Naive thymus-derived CD4-positive, alpha-beta T cell (primary cell): ENCODE data around the gene ABL2. TPM values are rescaled to one million over a fixed set of nuclear protein-coding genes. Genes with fewer than 3 reads are reported as not detected.
A peak's percentile ranks its signal among the peaks of the same experiment; 100 is the strongest.
"Not testable (repeated sequence)": the region's sequence is repeated elsewhere in the genome, so short reads cannot be mapped to it uniquely, and the experiment has no call there.

Source experiments
- ATAC-seq: fragments of 150-1000 bp; cut with Tn5 transposase; 2 replicates; pipeline ENCODE4 v1.10.0; 2021; ENCODE audit warnings: mild to moderate bottlenecking, moderate library complexity
- CTCF ChIA-PET: fragments of 350-600 bp; sonication (Branson Sonifier 250); formaldehyde crosslinking; loops from one replicate; lab custom pipeline; 2021; ENCODE audit warnings: antibody characterized with exemption; lab: Charles Lee
- POLR2A ChIA-PET: fragments of 350-600 bp; sonication (Branson Sonifier 250); formaldehyde crosslinking; loops from one replicate; lab custom pipeline; 2021; ENCODE audit warnings: antibody characterized with exemption, inconsistent platforms; lab: Charles Lee
- DNase-seq, 9 donors: peaks; one replicate each; pipeline versions ENCODE4 v3.0.0 to v3.0.0-alpha.2; 2020 to 2022; ENCODE audit warnings: mixed read lengths in 1 of 9
- H3K27ac ChIP-seq: one replicate; pipeline ENCODE4 v1.7.0; 2013; ENCODE audit warnings: mild to moderate bottlenecking, low read depth, low read length, moderate library complexity
- H3K27me3 ChIP-seq, 2 donors: one replicate each; pipeline ENCODE4 v1.7.0; 2013; ENCODE audit warnings: low read length in 2 of 2, mild to moderate bottlenecking in 2 of 2, moderate library complexity in 2 of 2; ENCODE audit not compliant: control insufficient read depth in 2 of 2, insufficient read depth in 2 of 2
- H3K36me3 ChIP-seq, 3 experiments: 1 replicate in 2 of 3; 2 replicates in 1 of 3; pipeline ENCODE4 v1.7.0; 2013; ENCODE audit warnings: low read length in 3 of 3, mild to moderate bottlenecking in 3 of 3, moderate library complexity in 1 of 3; ENCODE audit not compliant: insufficient read depth in 3 of 3, control insufficient read depth in 2 of 3
- H3K4me1 ChIP-seq, 2 donors: one replicate each; pipeline ENCODE4 v1.7.0; 2013; ENCODE audit warnings: low read length in 2 of 2, mild to moderate bottlenecking in 2 of 2, moderate library complexity in 1 of 2; ENCODE audit not compliant: control insufficient read depth in 2 of 2, insufficient read depth in 2 of 2
- H3K4me3 ChIP-seq: 2 replicates; pipeline ENCODE4 v1.7.0; 2013; ENCODE audit warnings: mild to moderate bottlenecking, low read length
- H3K9me3 ChIP-seq, 3 experiments: 1 replicate in 2 of 3; 2 replicates in 1 of 3; pipeline ENCODE4 v1.7.0; 2013; ENCODE audit warnings: low read length in 3 of 3; ENCODE audit not compliant: control insufficient read depth in 2 of 3
- H3K27ac Mint-ChIP-seq, 9 donors: one replicate each; pipeline ENCODE4 v1.8.0; 2020 to 2022; ENCODE audit warnings: mixed read lengths in 9 of 9, mild to moderate bottlenecking in 8 of 9, moderate library complexity in 5 of 9, inconsistent platforms in 2 of 9
- H3K27me3 Mint-ChIP-seq, 5 donors: one replicate each; pipeline ENCODE4 v1.8.0; 2021 to 2022; ENCODE audit warnings: mixed read lengths in 5 of 5, mild to moderate bottlenecking in 1 of 5
- H3K36me3 Mint-ChIP-seq, 5 donors: one replicate each; pipeline ENCODE4 v1.8.0; 2020 to 2022; ENCODE audit warnings: mixed read lengths in 5 of 5, mild to moderate bottlenecking in 3 of 5, inconsistent platforms in 1 of 5
- H3K4me1 Mint-ChIP-seq, 7 donors: one replicate each; pipeline ENCODE4 v1.8.0; 2020 to 2022; ENCODE audit warnings: mixed read lengths in 7 of 7, mild to moderate bottlenecking in 3 of 7, inconsistent platforms in 1 of 7
- H3K4me3 Mint-ChIP-seq, 10 donors: one replicate each; pipeline ENCODE4 v1.8.0; 2020 to 2022; ENCODE audit warnings: mild to moderate bottlenecking in 10 of 10, mixed read lengths in 10 of 10, moderate library complexity in 6 of 10, inconsistent platforms in 2 of 10
- H3K9me3 Mint-ChIP-seq, 11 donors: one replicate each; pipeline ENCODE4 v1.8.0; 2020 to 2022; ENCODE audit warnings: mixed read lengths in 11 of 11, mild to moderate bottlenecking in 4 of 11, inconsistent platforms in 1 of 11, moderate library complexity in 1 of 11
- intact Hi-C, 2 donors: fragments of 100-400 bp; cut with micrococcal nuclease; formaldehyde crosslinking; loops; one replicate each; pipeline ENCODE4 v1.15.1; 2023
- polyA plus RNA-seq, 2 donors: library from polyadenylated mRNA; unstranded; fragments of 300-500 nt; fragmentation: Illumina TruSeq; gene quantifications; one replicate each; pipeline ENCODE4 v1.2.3, GENCODE V29; 2021
- total RNA-seq, 6 experiments: library from RNA in 5 of 6; stranded (reverse) in 5 of 6; gene quantifications; 1 replicate in 5 of 6; 2 replicates in 1 of 6; pipeline ENCODE4 v1.2.3 and lab custom pipeline; 2021 to 2026

The ABL2 gene
- total RNA-seq (10 to 100 TPM; 10.3 to 20.1 (median 18.6) TPM), polyA plus RNA-seq (1 to 10 TPM; 1.9 to 2.0 TPM), total RNA-seq (lab: John Stamatoyannopoulos, UW) (71.1 reads per million, percentile 78 among the genes with 10 or more reads in this experiment)

GRCh38 chr1:179229214-179230140 is at the start of gene ABL2:
TSS of gene ABL2 (minus strand) at chr1:179229677. CDS start at chr1:179229397, 280 bp downstream.
- Histone ChIP-seq H3K27ac (peak within 1 kb of the TSS; percentile 81), H3K4me3 (peak within 1 kb of the TSS; percentile 66), H3K36me3 (peaks cover 0 to 4% (median 0%) of the 10 kb centered on the region in 3 experiments), H3K27me3 (no peaks in the 10 kb centered on the region), H3K9me3 (no peaks in the 10 kb centered on the region), H3K4me1 (peaks cover 0 to 14% of the 10 kb centered on the region in 2 donors)
- Mint-ChIP-seq H3K4me1 (peaks cover 20 to 43% (median 39%) of the 10 kb centered on the region in 7 donors), H3K27me3 (peaks cover 0 to 5% (median 0%) of the 10 kb centered on the region in 5 donors), H3K36me3 (peaks cover 0 to 7% (median 0%) of the 10 kb centered on the region in 5 donors), H3K9me3 (no peaks in the 10 kb centered on the region), H3K27ac (peak within 1 kb of the TSS; percentile 81 to 95 (median 89)), H3K4me3 (peak within 1 kb of the TSS; percentile 85 to 97 (median 92))
- ATAC-seq: peak; percentile 77
- CTCF ChIA-PET: no interaction called here
- intact Hi-C loops: loop anchor here (1.0 to 5.0 kb wide), 9 partner anchors 64 to 502 kb away; partner anchors contain the start of genes RALGPS2 (in 2 of the 2), AXDND1 (in 1 of the 2), FAM20B (in 1 of the 2) and SOAT1 (in 1 of the 2)
- POLR2A ChIA-PET: interaction anchor here (0.6 kb wide), 1 partner anchor 101 kb away, joined by 3 read pairs; no protein-coding TSS in a partner anchor
- DNase-seq: peak; percentile 20 to 73 (median 41)

GRCh38 chr1:179278920-179279319 is 49.4 kb upstream of the ABL2 start:
- H3K27ac ChIP-seq: no peak overlapping the region
- ATAC-seq (no peak), DNase-seq (no peak)
- Mint-ChIP-seq H3K4me1 (no peaks in the 10 kb centered on the region), H3K27ac (no peak overlapping the region), H3K27me3 (no peaks in the 10 kb centered on the region), H3K4me3 (no peak overlapping the region), H3K36me3 (peaks cover 0 to 5% (median 4%) of the 10 kb centered on the region in 5 donors), H3K9me3 (peaks cover 0 to 17% (median 7%) of the 10 kb centered on the region in 11 donors)
- ChIA-PET POLR2A (interaction anchor here (0.9 to 1.1 kb wide), 2 partner anchors 16 to 87 kb away, joined by 3 to 4 read pairs; partner anchors contain the start of gene AXDND1), CTCF (no interaction called here)
- H3K4me3 ChIP-seq: no peak overlapping the region
- H3K27me3 ChIP-seq: no peaks in the 10 kb centered on the region
- H3K4me1 ChIP-seq: no peaks in the 10 kb centered on the region
- intact Hi-C loops: no loop called here
- H3K36me3 ChIP-seq: no peaks in the 10 kb centered on the region
- peaks cover 0 to 7% (median 0%) of the 10 kb centered on the region in 3 experiments for H3K9me3 ChIP-seq

- H3K27ac ChIP-seq, H3K27me3 Mint-ChIP-seq, H3K4me1 ChIP-seq, ATAC-seq, H3K27ac Mint-ChIP-seq, CTCF ChIA-PET, H3K4me1 Mint-ChIP-seq, H3K4me3 Mint-ChIP-seq, H3K9me3 ChIP-seq, H3K4me3 ChIP-seq, intact Hi-C loops, H3K36me3 ChIP-seq, H3K36me3 Mint-ChIP-seq, H3K27me3 ChIP-seq, DNase-seq: not testable (repeated sequence)
- peaks cover 0 to 11% (median 3%) of the 10 kb centered on the region in 11 donors for H3K9me3 Mint-ChIP-seq
- POLR2A ChIA-PET: interaction anchor here (0.7 kb wide), 1 partner anchor 1189 kb away, joined by 3 read pairs; no protein-coding TSS in a partner anchor
Measured at GRCh38 chr1:179274424-179274823, 44.9 kb upstream of the ABL2 start.

- intact Hi-C loops: no loop called here
- Mint-ChIP-seq H3K4me3 (no peak overlapping the region), H3K4me1 (no peaks in the 10 kb centered on the region), H3K27ac (no peak overlapping the region), H3K36me3 (no peaks in the 10 kb centered on the region), H3K9me3 (no peaks in the 10 kb centered on the region), H3K27me3 (peaks cover 0 to 3% (median 0%) of the 10 kb centered on the region in 5 donors)
- CTCF ChIA-PET: no interaction called here
- Histone ChIP-seq H3K36me3 (no peaks in the 10 kb centered on the region), H3K9me3 (no peaks in the 10 kb centered on the region), H3K27me3 (no peaks in the 10 kb centered on the region), H3K4me3 (no peak overlapping the region), H3K4me1 (no peaks in the 10 kb centered on the region), H3K27ac (no peak overlapping the region)
- DNase-seq: no peak
- ATAC-seq: no peak
- POLR2A ChIA-PET: no interaction called here
Measured at GRCh38 chr1:179269071-179269470, 39.6 kb upstream of the ABL2 start.

GRCh38 chr1:179264507-179264906 is 35.0 kb upstream of the ABL2 start:
- DNase-seq: no peak
- Mint-ChIP-seq H3K36me3 (no peaks in the 10 kb centered on the region), H3K27me3 (peaks cover 0 to 10% (median 0%) of the 10 kb centered on the region in 5 donors), H3K9me3 (no peaks in the 10 kb centered on the region), H3K4me1 (no peaks in the 10 kb centered on the region), H3K4me3 (no peak overlapping the region), H3K27ac (no peak overlapping the region)
- CTCF ChIA-PET: no interaction called here
- intact Hi-C loops: no loop called here
- POLR2A ChIA-PET: no interaction called here
- Histone ChIP-seq H3K27me3 (no peaks in the 10 kb centered on the region), H3K9me3 (no peaks in the 10 kb centered on the region), H3K27ac (no peak overlapping the region), H3K36me3 (no peaks in the 10 kb centered on the region), H3K4me3 (no peak overlapping the region), H3K4me1 (no peaks in the 10 kb centered on the region)
- no peak for ATAC-seq

- POLR2A ChIA-PET: interaction anchor here (0.7 to 1.2 kb wide), 2 partner anchors 10 to 15 kb away, joined by 4 read pairs; no protein-coding TSS in a partner anchor
- intact Hi-C loops: no loop called here
- no peaks in the 10 kb centered on the region for H3K9me3 Mint-ChIP-seq
Measured at GRCh38 chr1:179263121-179263520, 33.6 kb upstream of the ABL2 start.

More at GRCh38 chr1:179263121-179263520, 33.6 kb upstream of the ABL2 start:
- no peaks in the 10 kb centered on the region for H3K36me3 Mint-ChIP-seq
- no peak overlapping the region for H3K27ac ChIP-seq
- DNase-seq (no peak), ATAC-seq (no peak)
- CTCF ChIA-PET: no interaction called here
- no peak overlapping the region for H3K27ac Mint-ChIP-seq
- H3K4me3 Mint-ChIP-seq: no peak overlapping the region
- no peaks in the 10 kb centered on the region for H3K4me1 Mint-ChIP-seq
- H3K27me3 Mint-ChIP-seq: peaks cover 0 to 10% (median 0%) of the 10 kb centered on the region in 5 donors
- H3K27me3 ChIP-seq: no peaks in the 10 kb centered on the region
- H3K36me3 ChIP-seq: no peaks in the 10 kb centered on the region
- no peak overlapping the region for H3K4me3 ChIP-seq
- H3K9me3 ChIP-seq: no peaks in the 10 kb centered on the region
- H3K4me1 ChIP-seq: no peaks in the 10 kb centered on the region
